GM23338 (cell line): ENCODE measurements around the gene AURKAIP1.

Experiments
- CREB1 ChIP-seq: fragments of 250-450 bp; sonication (Bioruptor Pico); IDR thresholded peaks from 2 replicates; pipeline ENCODE4 v1.5.0; 2020; ENCODE audit warnings: low read depth, mild to moderate bottlenecking, moderate library complexity
- CTCF ChIP-seq, 2 experiments: fragments of 200-600 bp in 1 of 2; sonication (generic) in 1 of 2; conservative IDR thresholded peaks; 2 replicates each; pipeline versions ENCODE4 v1.5.1 to v1.6.1; 2016 to 2017; ENCODE audit warnings: antibody characterized with exemption in 2 of 2, low read depth in 2 of 2, mild to moderate bottlenecking in 2 of 2, moderate library complexity in 1 of 2
- ETS1 ChIP-seq: IDR thresholded peaks from 2 replicates; pipeline ENCODE4 v1.6.1; 2016; ENCODE audit warnings: antibody characterized with exemption
- EZH2 ChIP-seq: fragments of 200-600 bp; sonication (generic); IDR thresholded peaks from one replicate; pipeline ENCODE4 v1.8.0; 2017; ENCODE audit warnings: antibody characterized with exemption, mild to moderate bottlenecking, low read depth; ENCODE audit not compliant: unreplicated experiment
- EZH2phosphoT487 ChIP-seq: fragments of 200-600 bp; sonication (generic); IDR thresholded peaks from one replicate; pipeline ENCODE4 v1.8.1; 2018; ENCODE audit warnings: antibody characterized with exemption; ENCODE audit not compliant: unreplicated experiment
- JUNB ChIP-seq: IDR thresholded peaks from one replicate; pipeline ENCODE4 v1.6.1; 2016; ENCODE audit warnings: antibody characterized with exemption; ENCODE audit not compliant: unreplicated experiment
- POLR2AphosphoS5 ChIP-seq: IDR thresholded peaks from 2 replicates; pipeline ENCODE4 v1.6.1; 2016; ENCODE audit warnings: antibody characterized with exemption, low read depth
- REST ChIP-seq: IDR thresholded peaks from one replicate; pipeline ENCODE4 v1.6.1; 2018; ENCODE audit warnings: antibody characterized with exemption; ENCODE audit not compliant: unreplicated experiment
- ZNF331 ChIP-seq: fragments of 250-450 bp; sonication (Bioruptor Pico); IDR thresholded peaks from 2 replicates; pipeline ENCODE4 v1.5.0; 2020; ENCODE audit warnings: low read depth, mild to moderate bottlenecking, moderate library complexity

- TF ChIP-seq EZH2phosphoT487 (no peak), CTCF (conservative IDR thresholded peaks at IDR 0.05; ENCODE audit: low read depth in 2 of 2) (no peak), REST (no peak), CREB1 (CRISPR knock-in tag) (no peak), POLR2AphosphoS5 (no peak), EZH2 (no peak), ETS1 (no peak), JUNB (no peak), ZNF331 (no peak)
These were observed 45.7 kb upstream of the AURKAIP1 start for GRCh38 chr1:1420654-1421141.
